HFF-Myc (cell line): Measurements from ENCODE around the gene CELF2.

Source experiments
- DNase-seq: peaks from one replicate; pipeline ENCODE4 v3.0.0-alpha.2; 2011; ENCODE audit warnings: low read depth; ENCODE audit errors: extremely low read depth
- H3K4me3 ChIP-seq: replicated peaks from 2 replicates; pipeline ENCODE4 v1.5.1; 2011; ENCODE audit warnings: low read depth, mild to moderate bottlenecking, control low read depth, low read length
- TF ChIP-seq, protein P1 (sequence below): IDR thresholded peaks from 2 replicates; pipeline ENCODE4 v1.5.1; 2012; ENCODE audit warnings: mild to moderate bottlenecking, low read depth, low read length, control low read depth; ENCODE audit errors: missing control alignments

CELF2 gene

GRCh38 chr10:11147722-11148121 is 130.1 kb downstream of the CELF2 start:
- TF ChIP-seq, protein P1, sequence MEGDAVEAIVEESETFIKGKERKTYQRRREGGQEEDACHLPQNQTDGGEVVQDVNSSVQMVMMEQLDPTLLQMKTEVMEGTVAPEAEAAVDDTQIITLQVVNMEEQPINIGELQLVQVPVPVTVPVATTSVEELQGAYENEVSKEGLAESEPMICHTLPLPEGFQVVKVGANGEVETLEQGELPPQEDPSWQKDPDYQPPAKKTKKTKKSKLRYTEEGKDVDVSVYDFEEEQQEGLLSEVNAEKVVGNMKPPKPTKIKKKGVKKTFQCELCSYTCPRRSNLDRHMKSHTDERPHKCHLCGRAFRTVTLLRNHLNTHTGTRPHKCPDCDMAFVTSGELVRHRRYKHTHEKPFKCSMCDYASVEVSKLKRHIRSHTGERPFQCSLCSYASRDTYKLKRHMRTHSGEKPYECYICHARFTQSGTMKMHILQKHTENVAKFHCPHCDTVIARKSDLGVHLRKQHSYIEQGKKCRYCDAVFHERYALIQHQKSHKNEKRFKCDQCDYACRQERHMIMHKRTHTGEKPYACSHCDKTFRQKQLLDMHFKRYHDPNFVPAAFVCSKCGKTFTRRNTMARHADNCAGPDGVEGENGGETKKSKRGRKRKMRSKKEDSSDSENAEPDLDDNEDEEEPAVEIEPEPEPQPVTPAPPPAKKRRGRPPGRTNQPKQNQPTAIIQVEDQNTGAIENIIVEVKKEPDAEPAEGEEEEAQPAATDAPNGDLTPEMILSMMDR, result no peak
- H3K4me3 ChIP-seq, result no peak overlapping the region
- no peak for DNase-seq

DNA sequence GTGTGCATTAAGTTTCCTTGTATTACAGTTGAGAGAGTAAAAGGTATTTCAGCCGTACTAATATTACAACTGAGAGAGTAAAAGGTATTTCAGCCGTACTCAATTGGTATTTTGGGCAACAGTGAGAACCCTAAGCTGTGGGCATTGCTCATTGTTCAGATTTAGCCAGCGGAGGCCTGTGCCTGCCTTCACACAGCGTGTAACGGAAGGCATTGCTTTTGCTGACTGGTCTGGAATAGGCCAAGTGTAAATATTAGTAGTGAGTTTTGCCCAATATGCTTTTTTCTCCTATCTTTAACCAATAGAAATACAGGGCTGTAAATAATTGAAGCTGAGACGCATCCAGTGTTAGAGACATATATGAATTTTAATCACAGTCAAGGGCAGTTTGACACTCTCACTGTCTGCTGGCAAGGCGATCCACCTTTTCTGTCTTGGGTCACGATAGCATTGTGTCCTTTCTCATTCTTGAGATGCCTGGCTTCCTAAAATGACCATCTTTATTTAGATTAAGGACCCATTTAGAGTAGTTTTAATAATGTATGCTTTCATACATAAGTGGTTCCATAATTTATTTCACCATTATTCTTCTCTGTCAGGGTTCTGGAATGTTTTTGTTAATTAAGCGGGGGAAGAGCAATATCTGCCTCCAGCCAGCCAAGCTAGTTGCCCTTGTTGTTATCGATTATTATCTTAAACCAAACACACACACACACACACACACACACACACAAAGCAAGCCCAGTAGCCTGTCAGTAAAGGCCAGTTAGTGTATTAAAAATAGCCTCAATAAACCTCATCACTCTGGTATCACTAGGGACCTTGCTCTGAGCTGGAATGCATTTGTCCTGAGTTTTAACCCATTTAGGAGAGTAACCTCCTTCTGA is 130.7 kb downstream of the CELF2 start:
- no peak for DNase-seq
- no peak overlapping the region for H3K4me3 ChIP-seq
- TF ChIP-seq, protein P1, result no peak

- TF ChIP-seq, protein P1, result no peak
- no peak for DNase-seq
- no peak overlapping the region for H3K4me3 ChIP-seq
Observed at GRCh38 chr10:11149807-11150141, 132.1 kb downstream of the CELF2 start.

- H3K4me3 ChIP-seq, result no peak overlapping the region
- TF ChIP-seq, protein P1, result no peak
- DNase-seq, result no peak
Observed at GRCh38 chr10:11150231-11150731, 132.6 kb downstream of the CELF2 start.

DNA sequence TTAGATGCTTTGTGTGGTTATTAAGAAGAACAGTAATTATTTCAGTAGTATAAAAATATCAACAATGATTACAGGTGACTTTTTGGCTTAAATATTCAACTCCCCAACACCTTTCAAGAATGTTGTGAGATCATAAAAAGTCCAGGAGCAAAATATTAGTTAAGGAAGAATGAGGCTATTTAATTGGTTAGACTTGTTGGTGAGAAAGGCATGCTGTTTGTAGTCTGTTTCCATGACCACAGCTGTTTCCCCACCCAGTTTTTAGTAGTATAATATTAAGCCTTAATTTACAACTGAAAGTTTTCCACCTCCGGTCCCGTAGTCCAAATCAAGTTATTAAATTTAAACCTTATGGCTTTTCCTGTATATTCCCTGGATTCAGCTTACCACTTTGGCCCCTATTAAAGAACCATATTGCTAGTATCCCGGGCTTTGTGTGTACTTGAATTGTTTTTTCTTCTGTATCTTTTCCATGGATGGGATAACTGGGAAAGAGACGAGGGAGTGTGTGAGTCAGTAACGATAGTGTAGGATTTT is 133.3 kb downstream of the CELF2 start:
- no peak overlapping the region for H3K4me3 ChIP-seq
- DNase-seq, result no peak
- TF ChIP-seq, protein P1, result no peak

- TF ChIP-seq, protein P1, result no peak
- H3K4me3 ChIP-seq, result no peak overlapping the region
- no peak for DNase-seq
Observed at GRCh38 chr10:11152801-11153200, 135.1 kb downstream of the CELF2 start.
